HL-60 (cell line): Measurements from ENCODE around the gene NKX6-1.
A peak's percentile ranks its signal among the peaks of the same experiment; 100 is the strongest.

Source experiments
- GABPA ChIP-seq: IDR thresholded peaks from 2 replicates; pipeline ENCODE4 v1.6.1; 2012; ENCODE audit warnings: low read depth
- POLR2AphosphoS5 ChIP-seq: IDR thresholded peaks from 2 replicates; pipeline ENCODE4 v1.6.1; 2012; ENCODE audit warnings: low read depth
- REST ChIP-seq: IDR thresholded peaks from 2 replicates; pipeline ENCODE4 v1.6.1; 2012; ENCODE audit warnings: low read depth; ENCODE audit not compliant: insufficient replicate concordance
- SPI1 ChIP-seq: IDR thresholded peaks from 2 replicates; pipeline ENCODE4 v1.6.1; 2012; ENCODE audit warnings: low read depth, mild to moderate bottlenecking, borderline replicate concordance
- TF ChIP-seq, protein P1 (sequence below): IDR thresholded peaks from one replicate; pipeline ENCODE4 v1.5.1; 2011; ENCODE audit warnings: low read length, control low read depth, inconsistent platforms; ENCODE audit not compliant: insufficient read depth

DNA sequence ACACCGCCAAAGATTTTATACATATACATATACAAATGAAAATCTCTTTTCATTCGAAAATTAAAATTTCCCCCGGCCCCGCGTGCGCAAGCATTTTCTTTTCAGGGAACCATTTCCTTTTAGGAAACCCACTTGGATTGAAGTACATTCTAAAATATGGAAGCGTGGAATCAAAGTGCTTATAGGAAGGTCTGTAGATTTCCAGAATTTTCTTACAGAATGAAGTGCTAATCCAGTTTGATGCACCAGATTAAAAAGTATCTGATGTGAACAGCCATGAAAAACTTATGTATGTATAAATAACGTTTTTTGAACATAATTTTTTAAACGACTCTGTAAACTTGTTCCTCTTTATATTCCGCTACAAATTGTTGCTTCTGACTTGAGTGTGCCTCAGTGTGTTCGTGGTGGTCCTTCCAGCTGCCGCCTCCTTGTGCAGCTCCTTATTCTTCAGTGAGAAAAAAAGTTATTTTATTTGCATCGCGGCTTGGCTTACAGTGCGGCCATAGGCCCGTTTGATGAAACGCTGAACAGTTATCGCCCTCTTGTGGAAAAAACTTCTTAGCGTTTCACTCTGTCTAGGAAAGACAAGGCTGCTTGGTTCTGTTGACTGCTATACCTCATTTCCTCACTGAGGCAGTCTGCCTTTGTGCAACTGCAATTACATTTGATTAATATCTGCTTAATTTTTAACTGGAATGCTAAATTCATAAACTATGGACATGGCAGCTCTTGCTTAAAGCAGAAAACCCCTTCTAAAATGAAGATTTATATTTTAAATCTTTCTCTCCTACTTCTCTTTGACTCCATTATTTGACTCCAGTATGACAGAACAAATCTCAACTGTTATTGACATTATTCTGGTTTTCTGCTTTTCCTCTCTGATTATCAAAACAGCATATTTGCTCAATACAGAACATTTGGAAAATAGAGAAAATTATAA lies 4.7 kb upstream of the NKX6-1 start:
- TF ChIP-seq, protein P1, sequence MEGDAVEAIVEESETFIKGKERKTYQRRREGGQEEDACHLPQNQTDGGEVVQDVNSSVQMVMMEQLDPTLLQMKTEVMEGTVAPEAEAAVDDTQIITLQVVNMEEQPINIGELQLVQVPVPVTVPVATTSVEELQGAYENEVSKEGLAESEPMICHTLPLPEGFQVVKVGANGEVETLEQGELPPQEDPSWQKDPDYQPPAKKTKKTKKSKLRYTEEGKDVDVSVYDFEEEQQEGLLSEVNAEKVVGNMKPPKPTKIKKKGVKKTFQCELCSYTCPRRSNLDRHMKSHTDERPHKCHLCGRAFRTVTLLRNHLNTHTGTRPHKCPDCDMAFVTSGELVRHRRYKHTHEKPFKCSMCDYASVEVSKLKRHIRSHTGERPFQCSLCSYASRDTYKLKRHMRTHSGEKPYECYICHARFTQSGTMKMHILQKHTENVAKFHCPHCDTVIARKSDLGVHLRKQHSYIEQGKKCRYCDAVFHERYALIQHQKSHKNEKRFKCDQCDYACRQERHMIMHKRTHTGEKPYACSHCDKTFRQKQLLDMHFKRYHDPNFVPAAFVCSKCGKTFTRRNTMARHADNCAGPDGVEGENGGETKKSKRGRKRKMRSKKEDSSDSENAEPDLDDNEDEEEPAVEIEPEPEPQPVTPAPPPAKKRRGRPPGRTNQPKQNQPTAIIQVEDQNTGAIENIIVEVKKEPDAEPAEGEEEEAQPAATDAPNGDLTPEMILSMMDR = peak; percentile 45
- TF ChIP-seq POLR2AphosphoS5 (no peak), REST (no peak), GABPA (no peak), SPI1 (no peak)
